ENCODE data around the gene ZMYM3. TPM values are rescaled to one million over a fixed set of nuclear protein-coding genes. Genes with fewer than 3 reads are reported as not detected.

The ZMYM3 gene
- total RNA-seq, 4 donors from 2014 or later, result 9.9 to 19.0 (median 16.8) TPM

DNA sequence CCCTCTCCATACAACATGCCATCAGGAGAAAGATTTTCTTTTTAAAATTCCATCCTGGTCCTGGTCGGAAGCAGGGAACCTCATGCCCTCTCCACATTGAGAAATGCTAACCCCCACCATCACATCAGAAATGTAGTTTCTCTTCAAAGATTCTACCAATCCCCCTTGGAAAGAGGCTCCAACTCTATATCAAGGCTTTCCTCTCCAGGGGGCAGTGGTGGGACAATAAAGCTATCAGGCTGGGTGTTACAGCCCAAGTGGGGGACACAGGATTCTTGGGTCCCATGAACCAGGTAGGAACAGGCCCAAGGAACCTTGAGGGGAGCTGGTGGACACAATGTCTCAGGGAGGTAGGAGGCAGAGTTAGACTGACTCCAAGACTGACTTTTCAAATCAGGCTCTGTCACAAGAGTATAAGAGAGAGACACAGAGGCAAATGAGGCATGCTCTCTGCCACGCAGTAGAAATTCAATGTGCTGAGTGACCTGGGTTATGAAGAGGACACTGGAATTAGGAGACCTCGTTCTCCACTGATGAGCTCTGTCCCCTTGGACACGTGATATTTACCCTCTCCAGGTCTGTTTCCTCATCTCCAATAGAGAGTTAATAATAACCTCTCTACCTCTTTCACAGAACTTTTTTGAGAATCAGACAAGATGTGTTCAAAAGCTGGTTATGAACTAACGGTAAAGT is 26.4 kb downstream of the ZMYM3 start:
- TF ChIP-seq EP300 (IDR thresholded peaks at IDR 0.05) (no peak), POLR2A (IDR thresholded peaks at IDR 0.05; ENCODE audit: low read depth) (no peak), POLR2AphosphoS5 (IDR thresholded peaks at IDR 0.05) (no peak)
- TF ChIP-seq, protein P1, sequence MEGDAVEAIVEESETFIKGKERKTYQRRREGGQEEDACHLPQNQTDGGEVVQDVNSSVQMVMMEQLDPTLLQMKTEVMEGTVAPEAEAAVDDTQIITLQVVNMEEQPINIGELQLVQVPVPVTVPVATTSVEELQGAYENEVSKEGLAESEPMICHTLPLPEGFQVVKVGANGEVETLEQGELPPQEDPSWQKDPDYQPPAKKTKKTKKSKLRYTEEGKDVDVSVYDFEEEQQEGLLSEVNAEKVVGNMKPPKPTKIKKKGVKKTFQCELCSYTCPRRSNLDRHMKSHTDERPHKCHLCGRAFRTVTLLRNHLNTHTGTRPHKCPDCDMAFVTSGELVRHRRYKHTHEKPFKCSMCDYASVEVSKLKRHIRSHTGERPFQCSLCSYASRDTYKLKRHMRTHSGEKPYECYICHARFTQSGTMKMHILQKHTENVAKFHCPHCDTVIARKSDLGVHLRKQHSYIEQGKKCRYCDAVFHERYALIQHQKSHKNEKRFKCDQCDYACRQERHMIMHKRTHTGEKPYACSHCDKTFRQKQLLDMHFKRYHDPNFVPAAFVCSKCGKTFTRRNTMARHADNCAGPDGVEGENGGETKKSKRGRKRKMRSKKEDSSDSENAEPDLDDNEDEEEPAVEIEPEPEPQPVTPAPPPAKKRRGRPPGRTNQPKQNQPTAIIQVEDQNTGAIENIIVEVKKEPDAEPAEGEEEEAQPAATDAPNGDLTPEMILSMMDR (IDR thresholded peaks at IDR 0.05), result no peak
- intact Hi-C loops (cut with DNase I), result no loop called here

DNA sequence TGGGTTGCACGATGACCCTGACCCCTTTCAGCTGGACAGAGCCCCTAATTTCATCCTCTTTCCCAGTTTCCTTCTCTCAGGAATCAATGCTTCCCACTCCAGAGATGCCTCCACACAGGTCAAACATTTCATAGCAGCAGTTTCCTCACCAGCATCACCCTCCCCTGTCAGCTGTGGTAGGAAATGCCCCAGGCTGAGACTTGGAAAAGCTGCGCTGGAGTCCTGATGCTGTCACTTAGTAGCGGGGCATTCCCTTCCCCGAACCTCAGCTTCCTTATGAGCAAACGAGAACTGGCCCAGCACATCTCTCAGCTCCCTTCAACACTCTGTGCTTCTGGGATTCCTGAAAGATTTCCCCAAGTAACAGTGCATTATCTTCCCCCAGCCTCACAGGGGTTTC is 28.3 kb downstream of the ZMYM3 start:
- intact Hi-C loops (cut with DNase I), result no loop called here
- no peak overlapping the region for H3K4me3 ChIP-seq
- no peak overlapping the region for H3K27ac ChIP-seq (replicated peaks in 1 of 4)
- H3K4me1 ChIP-seq, result no peaks in the 10 kb centered on the region
- TF ChIP-seq, protein P1 (IDR thresholded peaks at IDR 0.05), result no peak
- TF ChIP-seq POLR2A (IDR thresholded peaks at IDR 0.05; ENCODE audit: low read depth) (no peak), EP300 (IDR thresholded peaks at IDR 0.05) (no peak), POLR2AphosphoS5 (IDR thresholded peaks at IDR 0.05) (no peak)
- DNase-seq (ENCODE audit: extremely low spot score), result no peak
- no peaks in the 10 kb centered on the region for H3K36me3 ChIP-seq
- 75% methylated on average over 5 of the region's 5 CpGs for WGBS
- H3K27me3 ChIP-seq, result no peaks in the 10 kb centered on the region
- no peaks in the 10 kb centered on the region for H3K9me3 ChIP-seq

More for the DNA sequence above, 26.4 kb downstream of the ZMYM3 start:
- Histone ChIP-seq H3K4me1 (no peaks in the 10 kb centered on the region), H3K36me3 (no peaks in the 10 kb centered on the region), H3K27me3 (no peaks in the 10 kb centered on the region), H3K27ac (replicated peaks in 1 of 4) (no peak overlapping the region), H3K9me3 (no peaks in the 10 kb centered on the region), H3K4me3 (no peak overlapping the region)
- WGBS, result 73% methylated on average over 5 of the region's 5 CpGs
- no peak for DNase-seq (ENCODE audit: extremely low spot score)

DNA sequence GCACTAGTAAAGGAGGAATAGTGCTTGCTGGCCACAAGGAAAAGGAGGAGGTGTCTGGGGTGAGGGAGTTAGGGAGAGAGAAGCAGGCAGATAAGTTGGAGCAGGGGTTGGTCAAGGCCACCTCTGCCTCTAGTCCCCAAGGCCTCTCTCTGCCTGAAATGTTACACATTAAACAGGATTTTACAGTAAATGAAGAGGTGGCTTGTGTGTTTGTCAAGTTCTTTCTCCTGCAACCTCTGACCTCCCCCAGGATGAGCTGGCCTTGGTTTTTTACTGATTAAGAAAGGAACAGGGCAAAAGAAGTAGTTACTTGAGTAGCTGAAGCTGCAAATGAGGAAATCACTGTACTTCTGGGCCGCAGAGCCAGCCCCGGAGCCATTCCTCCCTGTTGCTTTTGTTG is 28.9 kb downstream of the ZMYM3 start:
- Histone ChIP-seq H3K4me3 (no peak overlapping the region), H3K27ac (replicated peaks in 1 of 4) (no peak overlapping the region), H3K4me1 (no peaks in the 10 kb centered on the region), H3K9me3 (no peaks in the 10 kb centered on the region), H3K36me3 (no peaks in the 10 kb centered on the region), H3K27me3 (no peaks in the 10 kb centered on the region)
- intact Hi-C loops (cut with DNase I), result no loop called here
- TF ChIP-seq POLR2AphosphoS5 (IDR thresholded peaks at IDR 0.05) (no peak), EP300 (IDR thresholded peaks at IDR 0.05) (no peak), POLR2A (IDR thresholded peaks at IDR 0.05; ENCODE audit: low read depth) (no peak)
- TF ChIP-seq, protein P1 (IDR thresholded peaks at IDR 0.05), result no peak
- DNase-seq (ENCODE audit: extremely low spot score), result no peak
- WGBS, result 65% methylated on average over 2 of the region's 2 CpGs

DNA sequence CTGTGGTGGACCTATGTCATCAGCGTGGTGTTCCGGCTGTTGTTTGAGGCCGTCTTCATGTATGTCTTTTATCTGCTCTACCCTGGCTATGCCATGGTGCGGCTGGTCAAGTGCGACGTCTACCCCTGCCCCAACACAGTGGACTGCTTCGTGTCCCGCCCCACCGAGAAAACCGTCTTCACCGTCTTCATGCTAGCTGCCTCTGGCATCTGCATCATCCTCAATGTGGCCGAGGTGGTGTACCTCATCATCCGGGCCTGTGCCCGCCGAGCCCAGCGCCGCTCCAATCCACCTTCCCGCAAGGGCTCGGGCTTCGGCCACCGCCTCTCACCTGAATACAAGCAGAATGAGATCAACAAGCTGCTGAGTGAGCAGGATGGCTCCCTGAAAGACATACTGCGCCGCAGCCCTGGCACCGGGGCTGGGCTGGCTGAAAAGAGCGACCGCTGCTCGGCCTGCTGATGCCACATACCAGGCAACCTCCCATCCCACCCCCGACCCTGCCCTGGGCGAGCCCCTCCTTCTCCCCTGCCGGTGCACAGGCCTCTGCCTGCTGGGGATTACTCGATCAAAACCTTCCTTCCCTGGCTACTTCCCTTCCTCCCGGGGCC is 29.7 kb downstream of the ZMYM3 start:
- H3K4me3 ChIP-seq, result no peak overlapping the region

More for the DNA sequence above, 29.7 kb downstream of the ZMYM3 start:
- Histone ChIP-seq H3K27me3 (no peaks in the 10 kb centered on the region), H3K36me3 (no peaks in the 10 kb centered on the region), H3K4me1 (no peaks in the 10 kb centered on the region), H3K27ac (replicated peaks in 1 of 4) (no peak overlapping the region), H3K9me3 (no peaks in the 10 kb centered on the region)
- DNase-seq (ENCODE audit: extremely low spot score), result no peak
- intact Hi-C loops (cut with DNase I), result no loop called here
- 87% methylated on average over 25 of the region's 32 CpGs for WGBS
- TF ChIP-seq POLR2AphosphoS5 (IDR thresholded peaks at IDR 0.05) (no peak), EP300 (IDR thresholded peaks at IDR 0.05) (no peak)
- TF ChIP-seq, protein P1 (IDR thresholded peaks at IDR 0.05), result no peak
